ENCODE measurements around the gene GPR31.

The GPR31 gene

DNA sequence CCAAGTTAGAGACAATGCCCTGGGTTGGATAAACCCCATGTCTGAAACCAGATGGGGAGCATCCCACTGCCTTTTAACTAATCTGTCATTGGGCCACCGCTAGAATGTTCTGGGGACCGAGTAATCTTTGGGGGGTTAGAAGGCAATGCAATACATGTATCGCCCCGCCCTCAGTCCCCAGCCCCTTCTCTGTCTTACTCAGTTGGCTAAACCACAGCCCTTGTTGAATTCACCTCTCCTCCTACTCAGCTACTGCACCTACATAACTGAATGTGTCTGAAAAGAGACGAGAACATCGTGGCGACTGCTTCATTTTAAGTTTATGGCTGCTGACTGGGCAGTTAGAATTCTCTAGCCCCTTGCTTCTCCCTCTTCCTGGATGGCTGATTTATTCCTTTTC, 50.0 kb downstream of the GPR31 start:
- no peak for DNase-seq (ENCODE audit: extremely low read depth, low read depth)
- TF ChIP-seq, protein P1, sequence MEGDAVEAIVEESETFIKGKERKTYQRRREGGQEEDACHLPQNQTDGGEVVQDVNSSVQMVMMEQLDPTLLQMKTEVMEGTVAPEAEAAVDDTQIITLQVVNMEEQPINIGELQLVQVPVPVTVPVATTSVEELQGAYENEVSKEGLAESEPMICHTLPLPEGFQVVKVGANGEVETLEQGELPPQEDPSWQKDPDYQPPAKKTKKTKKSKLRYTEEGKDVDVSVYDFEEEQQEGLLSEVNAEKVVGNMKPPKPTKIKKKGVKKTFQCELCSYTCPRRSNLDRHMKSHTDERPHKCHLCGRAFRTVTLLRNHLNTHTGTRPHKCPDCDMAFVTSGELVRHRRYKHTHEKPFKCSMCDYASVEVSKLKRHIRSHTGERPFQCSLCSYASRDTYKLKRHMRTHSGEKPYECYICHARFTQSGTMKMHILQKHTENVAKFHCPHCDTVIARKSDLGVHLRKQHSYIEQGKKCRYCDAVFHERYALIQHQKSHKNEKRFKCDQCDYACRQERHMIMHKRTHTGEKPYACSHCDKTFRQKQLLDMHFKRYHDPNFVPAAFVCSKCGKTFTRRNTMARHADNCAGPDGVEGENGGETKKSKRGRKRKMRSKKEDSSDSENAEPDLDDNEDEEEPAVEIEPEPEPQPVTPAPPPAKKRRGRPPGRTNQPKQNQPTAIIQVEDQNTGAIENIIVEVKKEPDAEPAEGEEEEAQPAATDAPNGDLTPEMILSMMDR (IDR thresholded peaks at IDR 0.05; ENCODE audit: low read depth, low read length): no peak

DNA sequence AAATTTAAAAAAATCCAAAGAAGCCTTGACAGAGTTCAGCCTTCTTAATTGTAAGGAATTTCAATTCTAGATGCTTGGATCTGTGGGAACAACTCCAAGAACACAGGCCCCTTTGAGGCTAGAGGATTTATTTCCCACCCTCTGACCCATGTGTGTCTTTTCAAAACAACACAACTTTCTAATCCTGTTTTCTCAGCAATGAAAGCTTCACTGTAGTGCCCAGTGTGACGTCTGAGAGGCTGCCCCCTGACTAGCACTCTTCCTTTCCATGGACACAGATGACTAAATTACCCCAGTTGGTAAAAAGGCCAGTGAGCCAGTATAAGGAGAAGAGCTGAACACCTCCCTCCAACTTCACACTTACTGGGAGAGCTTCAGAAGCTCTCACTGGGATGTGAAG, 51.4 kb downstream of the GPR31 start:
- TF ChIP-seq, protein P1 (IDR thresholded peaks at IDR 0.05; ENCODE audit: low read depth, low read length): no peak
- no peak for DNase-seq (ENCODE audit: extremely low read depth, low read depth)
